Nephron progenitor cell (in vitro differentiated cells): Measurements from ENCODE around the gene TIMM8B.

Experiments
- DNase-seq: peaks from one replicate; pipeline ENCODE4 v3.0.0; 2021
- H3K27ac Mint-ChIP-seq: 2 replicates; pipeline ENCODE4 v1.8.0; 2021; ENCODE audit warnings: mild to moderate bottlenecking, moderate library complexity, mixed read lengths
- H3K27me3 Mint-ChIP-seq: 2 replicates; pipeline ENCODE4 v1.8.0; 2021; ENCODE audit warnings: mild to moderate bottlenecking, low read depth, mixed read lengths; ENCODE audit not compliant: poor library complexity
- H3K36me3 Mint-ChIP-seq: 2 replicates; pipeline ENCODE4 v1.8.0; 2021; ENCODE audit warnings: low read depth, mixed read lengths
- H3K4me1 Mint-ChIP-seq: 2 replicates; pipeline ENCODE4 v1.8.0; 2021; ENCODE audit warnings: mixed read lengths
- H3K4me3 Mint-ChIP-seq: 2 replicates; pipeline ENCODE4 v1.8.0; 2021; ENCODE audit warnings: mild to moderate bottlenecking, moderate library complexity, mixed read lengths
- H3K9me3 Mint-ChIP-seq: 2 replicates; pipeline ENCODE4 v1.8.0; 2021; ENCODE audit warnings: mild to moderate bottlenecking, moderate library complexity, mixed read lengths
- CTCF ChIP-seq: fragments of 200-600 bp; sonication (generic); IDR thresholded peaks from 2 replicates; pipeline ENCODE4 v1.5.0; 2021; ENCODE audit warnings: antibody characterized with exemption

Gene TIMM8B

GRCh38 chr11:112062923-112063322, 23.6 kb downstream of the TIMM8B start:
- H3K9me3 Mint-ChIP-seq, result no peaks in the 10 kb centered on the region
- no peak overlapping the region for H3K27ac Mint-ChIP-seq
- H3K27me3 Mint-ChIP-seq, result no peaks in the 10 kb centered on the region
- no peak for TF ChIP-seq CTCF
- H3K36me3 Mint-ChIP-seq, result peaks cover 38% of the 10 kb centered on the region
- DNase-seq, result no peak
- H3K4me1 Mint-ChIP-seq, result no peaks in the 10 kb centered on the region
- no peak overlapping the region for H3K4me3 Mint-ChIP-seq

GRCh38 chr11:112058103-112058502, 28.5 kb downstream of the TIMM8B start:
- no peaks in the 10 kb centered on the region for H3K4me1 Mint-ChIP-seq

GRCh38 chr11:112057170-112057569, 29.4 kb downstream of the TIMM8B start:
- peaks cover 63% of the 10 kb centered on the region for H3K36me3 Mint-ChIP-seq
- TF ChIP-seq CTCF, result no peak

More at GRCh38 chr11:112058103-112058502, 28.5 kb downstream of the TIMM8B start:
- Mint-ChIP-seq H3K36me3 (peaks cover 66% of the 10 kb centered on the region), H3K27ac (no peak overlapping the region), H3K4me3 (no peak overlapping the region), H3K9me3 (no peaks in the 10 kb centered on the region), H3K27me3 (no peaks in the 10 kb centered on the region)
- DNase-seq, result no peak
- no peak for TF ChIP-seq CTCF

GRCh38 chr11:112051768-112052167, 34.8 kb downstream of the TIMM8B start:
- no peak for TF ChIP-seq CTCF
- Mint-ChIP-seq H3K36me3 (peaks cover 85% of the 10 kb centered on the region), H3K9me3 (peaks cover 19% of the 10 kb centered on the region), H3K27ac (no peak overlapping the region), H3K27me3 (peaks cover 3% of the 10 kb centered on the region), H3K4me3 (no peak overlapping the region), H3K4me1 (no peaks in the 10 kb centered on the region)
- no peak for DNase-seq

More at GRCh38 chr11:112057170-112057569, 29.4 kb downstream of the TIMM8B start:
- no peaks in the 10 kb centered on the region for H3K27me3 Mint-ChIP-seq
- peak overlapping the region; percentile 31 for H3K27ac Mint-ChIP-seq
- no peak overlapping the region for H3K4me3 Mint-ChIP-seq
- no peaks in the 10 kb centered on the region for H3K4me1 Mint-ChIP-seq
- no peaks in the 10 kb centered on the region for H3K9me3 Mint-ChIP-seq
- no peak for DNase-seq

- peaks cover 90% of the 10 kb centered on the region for H3K36me3 Mint-ChIP-seq
- H3K4me3 Mint-ChIP-seq, result no peak overlapping the region
Observed at GRCh38 chr11:112050721-112051120, 35.8 kb downstream of the TIMM8B start.

More at GRCh38 chr11:112050721-112051120, 35.8 kb downstream of the TIMM8B start:
- peaks cover 3% of the 10 kb centered on the region for H3K27me3 Mint-ChIP-seq
- H3K4me1 Mint-ChIP-seq, result no peaks in the 10 kb centered on the region
- H3K27ac Mint-ChIP-seq, result no peak overlapping the region
- peaks cover 29% of the 10 kb centered on the region for H3K9me3 Mint-ChIP-seq
- no peak for DNase-seq
- TF ChIP-seq CTCF, result no peak
